ENCODE data around the gene SPATA4. TPM values are rescaled to one million over a fixed set of nuclear protein-coding genes. Genes with fewer than 3 reads are reported as not detected.
A peak's percentile ranks its signal among the peaks of the same experiment; 100 is the strongest.

SPATA4 gene
- total RNA-seq, 1 experiment from 2014 or later, result 0.20 TPM

DNA sequence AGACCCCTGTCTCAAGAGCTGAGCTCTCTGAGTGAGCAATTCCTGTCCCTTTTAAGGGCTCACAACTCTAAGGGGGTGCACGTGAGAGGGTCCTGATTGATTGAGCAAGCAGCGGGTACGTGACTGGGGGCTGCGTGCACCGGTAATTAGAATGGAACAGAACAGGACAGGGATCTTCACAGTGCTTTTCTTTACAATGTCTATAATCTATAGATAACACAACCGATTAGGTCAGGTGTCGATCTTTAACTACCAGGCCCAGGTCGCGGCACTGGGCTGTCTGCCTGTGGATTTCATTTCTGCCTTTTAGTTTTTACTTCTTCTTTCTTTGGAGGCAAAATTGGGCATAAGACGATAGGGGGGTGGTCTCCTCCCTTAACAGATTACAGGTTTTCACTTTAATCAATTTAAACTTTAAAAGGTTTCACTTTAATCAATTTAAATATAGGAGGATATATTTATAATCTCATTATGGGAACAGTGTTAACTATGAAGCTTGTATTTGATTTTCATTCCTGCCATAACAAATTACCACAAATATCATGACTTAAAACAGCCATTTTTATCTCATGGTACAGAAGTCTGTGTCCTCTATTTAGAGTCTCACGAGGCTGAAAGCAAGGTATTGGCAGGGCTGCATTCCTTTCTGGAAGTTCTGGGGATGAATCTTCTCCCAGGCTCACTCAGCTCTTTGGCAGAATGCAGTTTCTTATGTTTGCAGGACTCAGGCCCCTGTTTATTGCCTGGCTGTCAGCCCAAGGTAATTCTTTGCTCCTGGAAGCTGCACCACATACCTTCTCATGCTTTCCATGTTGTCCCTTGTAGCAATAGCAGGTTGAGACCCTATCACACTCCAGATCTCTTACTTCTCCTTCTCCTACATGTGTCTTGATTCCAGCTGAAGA, 5.2 kb downstream of the SPATA4 start:
- ATAC-seq (no peak), DNase-seq (ENCODE audit: low read depth, low spot score) (no peak)
- no peaks in the 10 kb centered on the region for H4K20me1 ChIP-seq (ENCODE audit: insufficient read depth)
- intact Hi-C loops (cut with micrococcal nuclease), result no loop called here
- peak overlapping the region; percentile 36 for H2AFZ ChIP-seq (ENCODE audit: low read depth, low read length, poor library complexity, severe bottlenecking)
- H3K27ac ChIP-seq (ENCODE audit: low read depth, low read length), result no peak overlapping the region
- BruUV-seq (replicated peaks), result no TSS peak
- TF ChIP-seq, protein P1, sequence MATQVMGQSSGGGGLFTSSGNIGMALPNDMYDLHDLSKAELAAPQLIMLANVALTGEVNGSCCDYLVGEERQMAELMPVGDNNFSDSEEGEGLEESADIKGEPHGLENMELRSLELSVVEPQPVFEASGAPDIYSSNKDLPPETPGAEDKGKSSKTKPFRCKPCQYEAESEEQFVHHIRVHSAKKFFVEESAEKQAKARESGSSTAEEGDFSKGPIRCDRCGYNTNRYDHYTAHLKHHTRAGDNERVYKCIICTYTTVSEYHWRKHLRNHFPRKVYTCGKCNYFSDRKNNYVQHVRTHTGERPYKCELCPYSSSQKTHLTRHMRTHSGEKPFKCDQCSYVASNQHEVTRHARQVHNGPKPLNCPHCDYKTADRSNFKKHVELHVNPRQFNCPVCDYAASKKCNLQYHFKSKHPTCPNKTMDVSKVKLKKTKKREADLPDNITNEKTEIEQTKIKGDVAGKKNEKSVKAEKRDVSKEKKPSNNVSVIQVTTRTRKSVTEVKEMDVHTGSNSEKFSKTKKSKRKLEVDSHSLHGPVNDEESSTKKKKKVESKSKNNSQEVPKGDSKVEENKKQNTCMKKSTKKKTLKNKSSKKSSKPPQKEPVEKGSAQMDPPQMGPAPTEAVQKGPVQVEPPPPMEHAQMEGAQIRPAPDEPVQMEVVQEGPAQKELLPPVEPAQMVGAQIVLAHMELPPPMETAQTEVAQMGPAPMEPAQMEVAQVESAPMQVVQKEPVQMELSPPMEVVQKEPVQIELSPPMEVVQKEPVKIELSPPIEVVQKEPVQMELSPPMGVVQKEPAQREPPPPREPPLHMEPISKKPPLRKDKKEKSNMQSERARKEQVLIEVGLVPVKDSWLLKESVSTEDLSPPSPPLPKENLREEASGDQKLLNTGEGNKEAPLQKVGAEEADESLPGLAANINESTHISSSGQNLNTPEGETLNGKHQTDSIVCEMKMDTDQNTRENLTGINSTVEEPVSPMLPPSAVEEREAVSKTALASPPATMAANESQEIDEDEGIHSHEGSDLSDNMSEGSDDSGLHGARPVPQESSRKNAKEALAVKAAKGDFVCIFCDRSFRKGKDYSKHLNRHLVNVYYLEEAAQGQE (IDR thresholded peaks at IDR 0.05; ENCODE audit: low read depth), result no peak
- TF ChIP-seq, protein P2, sequence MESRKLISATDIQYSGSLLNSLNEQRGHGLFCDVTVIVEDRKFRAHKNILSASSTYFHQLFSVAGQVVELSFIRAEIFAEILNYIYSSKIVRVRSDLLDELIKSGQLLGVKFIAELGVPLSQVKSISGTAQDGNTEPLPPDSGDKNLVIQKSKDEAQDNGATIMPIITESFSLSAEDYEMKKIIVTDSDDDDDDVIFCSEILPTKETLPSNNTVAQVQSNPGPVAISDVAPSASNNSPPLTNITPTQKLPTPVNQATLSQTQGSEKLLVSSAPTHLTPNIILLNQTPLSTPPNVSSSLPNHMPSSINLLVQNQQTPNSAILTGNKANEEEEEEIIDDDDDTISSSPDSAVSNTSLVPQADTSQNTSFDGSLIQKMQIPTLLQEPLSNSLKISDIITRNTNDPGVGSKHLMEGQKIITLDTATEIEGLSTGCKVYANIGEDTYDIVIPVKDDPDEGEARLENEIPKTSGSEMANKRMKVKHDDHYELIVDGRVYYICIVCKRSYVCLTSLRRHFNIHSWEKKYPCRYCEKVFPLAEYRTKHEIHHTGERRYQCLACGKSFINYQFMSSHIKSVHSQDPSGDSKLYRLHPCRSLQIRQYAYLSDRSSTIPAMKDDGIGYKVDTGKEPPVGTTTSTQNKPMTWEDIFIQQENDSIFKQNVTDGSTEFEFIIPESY (IDR thresholded peaks at IDR 0.05; ENCODE audit: extremely low read depth, insufficient replicate concordance, low read length), result no peak
- no peak for TF ChIP-seq ZNF274 (IDR thresholded peaks at IDR 0.05; ENCODE audit: low read depth, low read length)
- TF ChIP-seq CBX3 (IDR thresholded peaks at IDR 0.05; ENCODE audit: low read depth), result no peak
- TF ChIP-seq, protein P3, sequence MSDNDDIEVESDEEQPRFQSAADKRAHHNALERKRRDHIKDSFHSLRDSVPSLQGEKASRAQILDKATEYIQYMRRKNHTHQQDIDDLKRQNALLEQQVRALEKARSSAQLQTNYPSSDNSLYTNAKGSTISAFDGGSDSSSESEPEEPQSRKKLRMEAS (IDR thresholded peaks at IDR 0.05), result no peak
- TF ChIP-seq SIN3A (IDR thresholded peaks at IDR 0.05; ENCODE audit: low read depth), result no peak
- no peak for TF ChIP-seq YY1 (IDR thresholded peaks at IDR 0.05; ENCODE audit: extremely low read depth, insufficient replicate concordance, low read depth, low read length)
- no peak for TF ChIP-seq EZH2 (IDR thresholded peaks at IDR 0.05)
- no peak for TF ChIP-seq CEBPB (IDR thresholded peaks at IDR 0.05; ENCODE audit: low read depth)
- no peak for TF ChIP-seq EZH2phosphoT487 (IDR thresholded peaks at IDR 0.05; ENCODE audit: borderline replicate concordance)
- TF ChIP-seq EGR1 (IDR thresholded peaks at IDR 0.05; ENCODE audit: low read depth), result no peak
- TF ChIP-seq POLR2AphosphoS5 (IDR thresholded peaks at IDR 0.05; ENCODE audit: low read depth, low read length), result no peak
- no peak for TF ChIP-seq POLR2A (IDR thresholded peaks at IDR 0.05; ENCODE audit: borderline replicate concordance, extremely low read depth, insufficient read depth, insufficient read length)
- RAD21 ChIA-PET (ENCODE audit: low non-redundant PET in 1 of 2, low total read pairs in 2 of 2, uncharacterized antibody in 2 of 2, unreplicated experiment in 2 of 2), result no interaction called here
- peaks cover 2 to 47% of the 10 kb centered on the region in 2 experiments; a peak in 3 of 4 replicates for H3K4me1 ChIP-seq (ENCODE audit: control insufficient read depth in 1 of 2, insufficient read depth in 2 of 2, low read length in 2 of 2)
- no peaks in the 10 kb centered on the region for H3K9me2 ChIP-seq (ENCODE audit: insufficient read depth)
- no peak overlapping the region for H3K9ac ChIP-seq (ENCODE audit: low read length)
- no peaks in the 10 kb centered on the region for H3K27me3 ChIP-seq (ENCODE audit: insufficient read depth, low read length)
- H3K4me3 ChIP-seq (replicated peaks in 1 of 2; ENCODE audit: low read depth in 1 of 2, low read length in 2 of 2), result no peak overlapping the region
- CTCF ChIA-PET, result no interaction called here
- no peaks in the 10 kb centered on the region for H3K36me3 ChIP-seq (ENCODE audit: control insufficient read depth in 1 of 2, insufficient read depth in 2 of 2, low read length in 2 of 2)
- no peak overlapping the region for H3K4me2 ChIP-seq (ENCODE audit: low read length)
- H3K9me3 ChIP-seq (ENCODE audit: control insufficient read depth in 1 of 2, insufficient read depth in 1 of 2, low read depth in 1 of 2, low read length in 2 of 2), result no peaks in the 10 kb centered on the region
- POLR2A ChIA-PET, result no interaction called here
- no peaks in the 10 kb centered on the region for H3K79me2 ChIP-seq (ENCODE audit: insufficient read depth, low read length)

Measured in HCT116 (cell line).